Fibroblast of lung (primary cell): ENCODE results near the gene IPO11. TPM values are rescaled to one million over a fixed set of nuclear protein-coding genes. Genes with fewer than 3 reads are reported as not detected.
A peak's percentile ranks its signal among the peaks of the same experiment; 100 is the strongest.

ENCODE experiments used
- DNase-seq, 2 donors: peaks; one replicate each; pipeline versions ENCODE4 v3.0.0 to v3.0.0-alpha.2; 2010; ENCODE audit warnings: low read depth in 2 of 2
- H2AFZ ChIP-seq: 2 replicates; pipeline ENCODE4 v1.5.1; 2012; ENCODE audit warnings: low read length, control low read depth, inconsistent platforms
- H3K27ac ChIP-seq: 2 replicates; pipeline ENCODE4 v1.5.1; 2011; ENCODE audit warnings: low read length, control low read depth; ENCODE audit not compliant: insufficient read depth
- H3K27me3 ChIP-seq: 2 replicates; pipeline ENCODE4 v1.5.1; 2011; ENCODE audit warnings: mild to moderate bottlenecking, low read length; ENCODE audit not compliant: control insufficient read depth, insufficient read depth
- H3K36me3 ChIP-seq: 2 replicates; pipeline ENCODE4 v1.5.1; 2011; ENCODE audit warnings: low read length; ENCODE audit not compliant: control insufficient read depth, insufficient read depth
- H3K4me1 ChIP-seq: 2 replicates; pipeline ENCODE4 v1.5.1; 2011; ENCODE audit warnings: low read length; ENCODE audit not compliant: control insufficient read depth, insufficient read depth; ENCODE audit errors: extremely low read depth
- H3K4me2 ChIP-seq: 2 replicates; pipeline ENCODE4 v1.5.1; 2011; ENCODE audit warnings: low read length, control low read depth; ENCODE audit not compliant: insufficient read depth; ENCODE audit errors: extremely low read depth
- H3K4me3 ChIP-seq, 4 experiments: fragments of 200-600 bp in 1 of 4; sonication (generic) in 1 of 4; replicated peaks in 1 of 4; 2 replicates each; pipeline ENCODE4 v1.5.1; 2011 to 2016; ENCODE audit warnings: low read length in 4 of 4, low read depth in 3 of 4, mild to moderate bottlenecking in 3 of 4, control low read depth in 2 of 4, inconsistent platforms in 1 of 4, mixed read lengths in 1 of 4; ENCODE audit not compliant: insufficient read depth in 1 of 4; ENCODE audit errors: control extremely low read depth in 1 of 4
- H3K79me2 ChIP-seq: 2 replicates; pipeline ENCODE4 v1.5.1; 2012; ENCODE audit warnings: mild to moderate bottlenecking, low read length, inconsistent platforms; ENCODE audit not compliant: control insufficient read depth, insufficient read depth
- H3K9ac ChIP-seq: 2 replicates; pipeline ENCODE4 v1.5.1; 2011; ENCODE audit warnings: mild to moderate bottlenecking, low read length, control low read depth; ENCODE audit not compliant: insufficient read depth
- H3K9me3 ChIP-seq: 2 replicates; pipeline ENCODE4 v1.5.1; 2012; ENCODE audit warnings: low read depth, low read length; ENCODE audit not compliant: control insufficient read depth, insufficient read depth
- H4K20me1 ChIP-seq: 2 replicates; pipeline ENCODE4 v1.5.1; 2011; ENCODE audit warnings: low read length; ENCODE audit not compliant: control insufficient read depth, insufficient read depth; ENCODE audit errors: extremely low read depth
- CTCF ChIP-seq, 2 donors: IDR thresholded peaks in 1 of 2; conservative IDR thresholded peaks in 1 of 2; 1 replicate in 1 of 2; 2 replicates in 1 of 2; pipeline ENCODE4 v1.5.1; 2011 to 2012; ENCODE audit warnings: low read length in 2 of 2, control low read depth in 1 of 2, inconsistent platforms in 1 of 2, low read depth in 1 of 2, mild to moderate bottlenecking in 1 of 2
- EZH2 ChIP-seq: IDR thresholded peaks from 2 replicates; pipeline ENCODE4 v1.5.1; 2012; ENCODE audit warnings: low read length, control low read depth, mild to moderate bottlenecking; ENCODE audit errors: missing control alignments
- polyA plus RNA-seq, 2 donors: library from polyadenylated mRNA; depleted of rRNA in 1 of 2; stranded (reverse) in 1 of 2; unstranded in 1 of 2; fragments of >200 nt; gene quantifications; 2 replicates each; pipeline ENCODE4 v1.2.1, GENCODE V29; 2011 to 2012; ENCODE audit warnings: missing spikeins in 1 of 2
- total RNA-seq: library from RNA; depleted of rRNA; stranded (reverse); fragments of >200 nt; gene quantifications from 2 replicates; pipeline ENCODE4 v1.2.1, GENCODE V29; 2014

The IPO11 gene
- total and polyA plus RNA-seq, 2 donors (not counting 1 experiment from before 2014, with no cell fraction given), result 19.9 to 28.2 TPM

- Histone ChIP-seq H3K27ac (no peak overlapping the region), H3K9ac (no peak overlapping the region), H4K20me1 (no peaks in the 10 kb centered on the region), H2AFZ (no peak overlapping the region), H3K9me3 (no peaks in the 10 kb centered on the region), H3K4me3 (no peak overlapping the region), H3K36me3 (no peaks in the 10 kb centered on the region), H3K4me2 (no peak overlapping the region), H3K27me3 (no peaks in the 10 kb centered on the region), H3K4me1 (no peaks in the 10 kb centered on the region), H3K79me2 (no peaks in the 10 kb centered on the region)
- no peak for TF ChIP-seq CTCF (conservative IDR thresholded peaks at IDR 0.05 in 1 of 2, IDR thresholded peaks at IDR 0.05 in 1 of 2; ENCODE audit: low read depth in 1 of 2, low read length in 2 of 2)
- TF ChIP-seq EZH2, result no peak
- DNase-seq, result no peak
These were observed 162.9 kb downstream of the IPO11 start for GRCh38 chr5:62575489-62575888.

DNA sequence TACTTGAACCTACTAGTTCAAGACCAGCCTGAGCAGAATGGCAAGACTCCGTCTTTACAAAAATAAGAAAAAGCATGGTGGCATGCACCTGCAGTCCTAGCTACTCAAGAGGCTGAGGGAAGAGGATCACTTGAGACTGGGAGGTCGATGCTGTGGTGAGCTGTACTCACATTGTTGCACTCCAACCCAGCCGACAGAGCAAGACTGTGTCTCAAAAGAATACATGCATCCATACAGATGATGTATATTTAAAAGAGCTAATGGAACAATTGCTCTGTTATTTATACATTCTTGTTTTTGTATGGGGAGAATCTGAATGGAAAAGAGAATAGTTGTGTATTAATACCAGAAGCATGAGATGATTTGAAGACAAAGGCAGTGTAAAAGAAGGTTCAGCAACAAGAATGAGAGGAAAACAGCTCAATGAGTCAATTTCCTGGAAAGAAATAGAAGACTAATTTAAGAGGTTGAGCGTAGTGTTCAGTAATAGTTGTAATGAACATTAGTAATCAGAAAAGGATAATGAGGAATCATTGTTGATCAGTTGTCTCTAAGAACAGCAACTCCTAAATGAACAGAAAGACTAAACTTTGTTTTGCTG is 164.1 kb downstream of the IPO11 start:
- no peaks in the 10 kb centered on the region for H3K27me3 ChIP-seq
- H3K79me2 ChIP-seq, result no peaks in the 10 kb centered on the region
- no peak for TF ChIP-seq EZH2
- TF ChIP-seq CTCF (conservative IDR thresholded peaks at IDR 0.05 in 1 of 2, IDR thresholded peaks at IDR 0.05 in 1 of 2; ENCODE audit: low read depth in 1 of 2, low read length in 2 of 2), result no peak
- no peak overlapping the region for H3K4me2 ChIP-seq
- no peaks in the 10 kb centered on the region for H3K36me3 ChIP-seq
- DNase-seq, result peak in 1 of 2 donors; percentile 2
- H3K4me1 ChIP-seq, result no peaks in the 10 kb centered on the region
- H3K27ac ChIP-seq, result no peak overlapping the region
- H2AFZ ChIP-seq, result no peak overlapping the region
- no peak overlapping the region for H3K9ac ChIP-seq
- no peaks in the 10 kb centered on the region for H4K20me1 ChIP-seq
- no peaks in the 10 kb centered on the region for H3K9me3 ChIP-seq
- H3K4me3 ChIP-seq, result no peak overlapping the region

GRCh38 chr5:62577488-62577887 is 164.9 kb downstream of the IPO11 start:
- Histone ChIP-seq H3K79me2 (no peaks in the 10 kb centered on the region), H3K4me3 (no peak overlapping the region), H2AFZ (no peak overlapping the region), H3K36me3 (no peaks in the 10 kb centered on the region), H3K9ac (no peak overlapping the region), H3K27ac (no peak overlapping the region), H3K27me3 (no peaks in the 10 kb centered on the region), H3K4me1 (no peaks in the 10 kb centered on the region), H3K4me2 (no peak overlapping the region), H3K9me3 (no peaks in the 10 kb centered on the region), H4K20me1 (no peaks in the 10 kb centered on the region)
- no peak for DNase-seq
- TF ChIP-seq CTCF (conservative IDR thresholded peaks at IDR 0.05 in 1 of 2, IDR thresholded peaks at IDR 0.05 in 1 of 2; ENCODE audit: low read depth in 1 of 2, low read length in 2 of 2) (no peak), EZH2 (no peak)
